ENCODE data around the gene ANGPTL7. TPM values are rescaled to one million over a fixed set of nuclear protein-coding genes. Genes with fewer than 3 reads are reported as not detected.

Gene ANGPTL7
- total and polyA plus RNA-seq, 2 of the 8 experiments (the other 6 are each of a cell fraction or from before 2014, with no cell fraction given), result not detected

- DNase-seq (ENCODE audit: low read depth in 1 of 2, low spot score in 2 of 2), result no peak
- Histone ChIP-seq H3K4me2 (ENCODE audit: insufficient read depth in 1 of 2, low read depth in 2 of 2, low read length in 2 of 2) (no peak overlapping the region), H2BK5ac (ENCODE audit: low read depth, low read length) (no peak overlapping the region), H2AFZ (ENCODE audit: low read length) (no peak overlapping the region), H4K8ac (ENCODE audit: extremely low read depth, insufficient read depth, low read length) (no peak overlapping the region), H3K4me1 (replicated peaks in 1 of 4; ENCODE audit: control insufficient read depth in 3 of 4, insufficient read depth in 4 of 4, low read length in 3 of 4) (no peaks in the 10 kb centered on the region), H3K79me2 (ENCODE audit: control insufficient read depth in 1 of 2, insufficient read depth in 2 of 2, low read length in 2 of 2) (no peaks in the 10 kb centered on the region), H3K4ac (replicated peaks; ENCODE audit: insufficient read length, low read depth, low read length) (no peak overlapping the region), H2BK15ac (ENCODE audit: low read length) (no peak overlapping the region), H3K27me3 (replicated peaks in 1 of 4; ENCODE audit: control insufficient read depth in 3 of 4, extremely low read depth in 1 of 4, insufficient read depth in 3 of 4, low read length in 3 of 4) (no peaks in the 10 kb centered on the region), H3K18ac (ENCODE audit: extremely low read depth, low read length) (no peak overlapping the region), H3K9me3 (ENCODE audit: insufficient read depth in 2 of 2, low read depth in 1 of 2, low read length in 1 of 2) (no peaks in the 10 kb centered on the region), H3K4me3 (ENCODE audit: extremely low read depth in 1 of 4, insufficient read depth in 2 of 4, low read depth in 3 of 4, low read length in 4 of 4) (no peak overlapping the region), H4K5ac (ENCODE audit: insufficient read length, low read depth, low read length) (no peak overlapping the region), H2BK12ac (ENCODE audit: low read depth, low read length) (no peak overlapping the region), H2BK20ac (ENCODE audit: low read length) (no peak overlapping the region), H3K27ac (ENCODE audit: low read depth, low read length) (no peak overlapping the region), H3K14ac (ENCODE audit: insufficient read length) (no peak overlapping the region), H3K23ac (ENCODE audit: insufficient read length) (no peak overlapping the region), H3K56ac (replicated peaks; ENCODE audit: insufficient read length, low read depth, low read length) (no peak overlapping the region), H3K36me3 (ENCODE audit: control insufficient read depth in 2 of 4, insufficient read depth in 4 of 4, low read length in 3 of 4) (peaks cover 5 to 31% (median 22%) of the 10 kb centered on the region in 4 experiments; a peak in 7 of 8 replicates), H2BK120ac (replicated peaks; ENCODE audit: low read depth, low read length) (no peak overlapping the region), H4K20me1 (replicated peaks in 1 of 2; ENCODE audit: control insufficient read depth in 1 of 2, insufficient read depth in 2 of 2, low read length in 2 of 2) (no peaks in the 10 kb centered on the region), H2AK5ac (ENCODE audit: low read depth, low read length) (no peak overlapping the region), H3K79me1 (ENCODE audit: low read depth, low read length) (no peaks in the 10 kb centered on the region), H3K9ac (replicated peaks in 1 of 4; ENCODE audit: extremely low read depth in 1 of 4, low read depth in 3 of 4, low read length in 3 of 4) (no peak overlapping the region), H4K91ac (replicated peaks; ENCODE audit: insufficient read length, low read length) (no peak overlapping the region), H3K23me2 (ENCODE audit: low read depth, low read length) (no peaks in the 10 kb centered on the region)
- POLR2A ChIA-PET (ENCODE audit: partially characterized antibody), result interaction anchor here (0.6 kb wide), 1 partner anchor 138 kb away, joined by 3 read pairs; no protein-coding TSS in a partner anchor
- CTCF ChIA-PET (ENCODE audit: partially characterized antibody), result interaction anchor here (0.9 to 1.1 kb wide), 2 partner anchors 27 to 87 kb away, joined by 3 to 5 read pairs; no protein-coding TSS in a partner anchor
- FAIRE-seq, result no peak
- 91% methylated on average over 3 of the region's 3 CpGs; no CpG with 5 or more reads in 1 of the 2 experiments for WGBS, 2 experiments (ENCODE audit: extremely low coverage in 1 of 2, insufficient coverage in 1 of 2, insufficient read length in 1 of 2, insufficient replicate concordance in 2 of 2, low coverage in 1 of 2, low lambda C conversion rate in 2 of 2, missing lambda C conversion rate in 1 of 2)
- TF ChIP-seq MAX (IDR thresholded peaks at IDR 0.05) (no peak), EGR1 (IDR thresholded peaks at IDR 0.05; ENCODE audit: borderline replicate concordance, low read depth, low read length) (no peak), POLR2AphosphoS5 (IDR thresholded peaks at IDR 0.05; ENCODE audit: low read depth, low read length) (no peak), RAD21 (IDR thresholded peaks at IDR 0.05 in 1 of 2, conservative IDR thresholded peaks at IDR 0.05 in 1 of 2; ENCODE audit: low read depth in 2 of 2, low read length in 2 of 2) (no peak), SP2 (IDR thresholded peaks at IDR 0.05; ENCODE audit: low read length) (no peak), ATF2 (IDR thresholded peaks at IDR 0.05; ENCODE audit: low read length) (no peak), HDAC6 (IDR thresholded peaks at IDR 0.05; ENCODE audit: low read depth, low read length) (no peak), NRF1 (IDR thresholded peaks at IDR 0.05; ENCODE audit: low read depth, low read length) (no peak), E2F6 (IDR thresholded peaks at IDR 0.05) (no peak), EP300 (IDR thresholded peaks at IDR 0.05; ENCODE audit: borderline replicate concordance in 1 of 2, low read depth in 2 of 2, low read length in 2 of 2) (no peak), CEBPB (IDR thresholded peaks at IDR 0.05; ENCODE audit: low read depth, low read length) (no peak)
Observed at GRCh38 chr1:11153184-11153583, 36.0 kb upstream of the ANGPTL7 start.

All from H1 (cell line).